ENCODE measurements around the gene RNF32.

Gene RNF32

DNA sequence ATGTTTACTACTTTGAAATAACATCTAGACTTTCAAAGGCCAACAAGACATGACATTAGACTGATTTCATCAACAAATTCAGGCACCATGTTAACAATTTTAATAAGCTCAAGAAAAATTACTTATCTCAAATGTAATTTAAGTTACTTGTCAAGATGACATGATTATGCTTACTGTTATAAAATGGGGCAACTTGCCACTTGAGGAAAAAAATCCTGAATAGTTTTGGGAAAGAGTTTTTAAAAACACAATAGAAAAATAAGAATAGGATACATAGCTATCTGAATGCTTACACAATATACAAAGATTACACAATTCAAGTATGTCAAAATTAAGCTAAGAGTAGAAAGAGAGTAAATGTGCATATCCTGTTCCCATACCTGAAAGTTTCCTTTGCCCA, 85.4 kb downstream of the RNF32 start:
- no peak for DNase-seq (ENCODE audit: insufficient read length, low spot score)
- no peak for FAIRE-seq
